Measurements from ENCODE around the gene ALDH7A1. TPM values are rescaled to one million over a fixed set of nuclear protein-coding genes. Genes with fewer than 3 reads are reported as not detected.

The ALDH7A1 gene
- total and polyA plus RNA-seq, 10 of the 15 experiments (the other 5 are each of a cell fraction or from before 2014, with no cell fraction given): 0.18 to 1.0 (median 0.41) TPM; not detected in 1

DNA sequence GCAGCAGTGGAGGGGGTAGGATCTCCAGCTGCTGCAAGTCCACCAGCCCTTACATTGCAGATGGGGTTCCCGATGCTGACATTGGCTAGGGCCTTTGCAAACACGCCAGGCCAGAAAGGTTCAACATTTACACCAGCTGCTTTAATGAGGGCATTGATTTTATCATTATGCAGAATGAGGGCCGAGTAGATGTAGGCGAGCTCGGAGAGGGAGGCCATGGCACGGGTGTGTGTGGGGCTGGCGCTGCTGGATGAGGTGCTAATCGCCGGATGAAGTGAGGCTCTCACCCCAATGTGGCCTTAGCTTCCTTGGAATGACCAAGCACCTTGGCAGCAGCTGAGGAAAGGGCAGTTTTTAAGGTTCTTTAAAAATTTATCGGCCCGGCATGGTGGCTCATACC lies 33.1 kb upstream of the ALDH7A1 start (continued):
- no peak for TF ChIP-seq ZBTB11 (CRISPR knock-in tag; IDR thresholded peaks at IDR 0.05)
- no peak for TF ChIP-seq NKRF (conservative IDR thresholded peaks at IDR 0.05)
- TF ChIP-seq ZBTB40 (IDR thresholded peaks at IDR 0.05; ENCODE audit: borderline replicate concordance): no peak
- no peak for TF ChIP-seq STAT3 (IDR thresholded peaks at IDR 0.05; ENCODE audit: low read depth, low read length)
- TF ChIP-seq TCF12 (IDR thresholded peaks at IDR 0.05; ENCODE audit: low read depth, low read length): no peak
